ENCODE results near the gene KLC1. TPM values are rescaled to one million over a fixed set of nuclear protein-coding genes. Genes with fewer than 3 reads are reported as not detected.

Gene KLC1
- total RNA-seq, 1 experiment from 2014 or later: 306 TPM

- TF ChIP-seq EZH2 (IDR thresholded peaks at IDR 0.05; ENCODE audit: low read length, unreplicated experiment) (no peak), CTCF (conservative IDR thresholded peaks at IDR 0.05; ENCODE audit: low read depth, low read length) (no peak), EZH2phosphoT487 (IDR thresholded peaks at IDR 0.05; ENCODE audit: borderline replicate concordance, low read length) (no peak)
- H3K9ac ChIP-seq (ENCODE audit: low read length): no peak overlapping the region
- H3K79me2 ChIP-seq (ENCODE audit: low read length): peaks cover 67% of the 10 kb centered on the region
- ChIA-PET CTCF (no interaction called here), POLR2A (ENCODE audit: unreplicated experiment) (no interaction called here)
- H4K20me1 ChIP-seq (ENCODE audit: low read length): no peaks in the 10 kb centered on the region
- peaks cover 14% of the 10 kb centered on the region for H3K4me1 ChIP-seq (ENCODE audit: insufficient read depth, low read length)
- intact Hi-C loops (cut with micrococcal nuclease): loop anchor here (5.0 kb wide), 1 partner anchor 188 kb away; no protein-coding TSS in a partner anchor
- no peak overlapping the region for H3K4me3 ChIP-seq (ENCODE audit: low read length)
- no peaks in the 10 kb centered on the region for H3K9me3 ChIP-seq (ENCODE audit: low read length)
- H3K9me2 ChIP-seq (replicated peaks; ENCODE audit: low read length): no peaks in the 10 kb centered on the region
- H2AFZ ChIP-seq (ENCODE audit: low read length): no peak overlapping the region
- no peaks in the 10 kb centered on the region for H3K27me3 ChIP-seq (ENCODE audit: low read length)
- no peak overlapping the region for H3K27ac ChIP-seq (ENCODE audit: low read length)
- BruUV-seq (replicated peaks): no TSS peak
- H3F3A ChIP-seq (ENCODE audit: low read length, unreplicated experiment): peaks cover 4% of the 10 kb centered on the region
- ATAC-seq (no peak), DNase-seq (no peak)
- H3K36me3 ChIP-seq (ENCODE audit: low read depth, low read length): no peaks in the 10 kb centered on the region
- H3K4me2 ChIP-seq (ENCODE audit: low read length): no peak overlapping the region
These were observed 95.1 kb downstream of the KLC1 start for GRCh38 chr14:103724116-103724515.

- CTCF ChIA-PET: no interaction called here
These were observed 96.1 kb downstream of the KLC1 start for GRCh38 chr14:103725001-103725682.

More at GRCh38 chr14:103725001-103725682, 96.1 kb downstream of the KLC1 start:
- H3K36me3 ChIP-seq (ENCODE audit: low read depth, low read length): no peaks in the 10 kb centered on the region; the same call in 1 of the 2 replicates
- TF ChIP-seq EZH2phosphoT487 (IDR thresholded peaks at IDR 0.05; ENCODE audit: borderline replicate concordance, low read length) (no peak), EZH2 (IDR thresholded peaks at IDR 0.05; ENCODE audit: low read length, unreplicated experiment) (no peak), CTCF (conservative IDR thresholded peaks at IDR 0.05; ENCODE audit: low read depth, low read length) (no peak)
- H3K79me2 ChIP-seq (ENCODE audit: low read length): peaks cover 57% of the 10 kb centered on the region
- intact Hi-C loops (cut with micrococcal nuclease): no loop called here
- peaks cover 14% of the 10 kb centered on the region for H3K4me1 ChIP-seq (ENCODE audit: insufficient read depth, low read length)
- H3K9me3 ChIP-seq (ENCODE audit: low read length): no peaks in the 10 kb centered on the region
- H4K20me1 ChIP-seq (ENCODE audit: low read length): no peaks in the 10 kb centered on the region
- H3K4me3 ChIP-seq (ENCODE audit: low read length): no peak overlapping the region
- no peak overlapping the region for H3K27ac ChIP-seq (ENCODE audit: low read length)
- H3F3A ChIP-seq (ENCODE audit: low read length, unreplicated experiment): peaks cover 4% of the 10 kb centered on the region
- no peak for DNase-seq
- H2AFZ ChIP-seq (ENCODE audit: low read length): no peak overlapping the region
- ATAC-seq: no peak
- POLR2A ChIA-PET (ENCODE audit: unreplicated experiment): no interaction called here
- H3K4me2 ChIP-seq (ENCODE audit: low read length): no peak overlapping the region
- H3K9me2 ChIP-seq (replicated peaks; ENCODE audit: low read length): no peaks in the 10 kb centered on the region
- no peaks in the 10 kb centered on the region for H3K27me3 ChIP-seq (ENCODE audit: low read length)
- no peak overlapping the region for H3K9ac ChIP-seq (ENCODE audit: low read length)
- no TSS peak for BruUV-seq (replicated peaks)

Data from PC-3 (cell line).